K562 (cell line): ENCODE results near the gene ANKRD27. TPM values are rescaled to one million over a fixed set of nuclear protein-coding genes. Genes with fewer than 3 reads are reported as not detected.
A peak's percentile ranks its signal among the peaks of the same experiment; 100 is the strongest.

ENCODE experiments used
- BRD4 ChIP-seq: fragments of 200-600 bp; sonication (generic); IDR thresholded peaks from 2 replicates; pipeline ENCODE4 v1.6.1; 2017; ENCODE audit warnings: inconsistent platforms
- ELF4 ChIP-seq: fragments of 450-650 bp; formaldehyde crosslinking; IDR thresholded peaks from 2 replicates; pipeline ENCODE4 v1.4.0; 2022; ENCODE audit warnings: missing genetic modification characterization
- EP300 ChIP-seq: IDR thresholded peaks from 2 replicates; pipeline ENCODE4 v1.6.1; 2012; ENCODE audit warnings: low read length, improper control_type of control experiment
- FUS ChIP-seq: fragments of 200-400 bp; formaldehyde crosslinking; optimal IDR thresholded peaks from 2 replicates; pipeline ENCODE3; 2017; ENCODE audit warnings: low read depth, low read length
- HNRNPH1 ChIP-seq: fragments of 200-400 bp; formaldehyde crosslinking; optimal IDR thresholded peaks from 2 replicates; pipeline ENCODE3; 2017; ENCODE audit warnings: low read depth, mild to moderate bottlenecking, low read length, moderate library complexity
- MED1 ChIP-seq: sonication (generic); formaldehyde crosslinking; IDR thresholded peaks from 2 replicates; pipeline ENCODE4 v1.8.1; 2023; ENCODE audit warnings: missing genetic modification reagents, borderline replicate concordance
- MEF2A ChIP-seq: IDR thresholded peaks from 2 replicates; pipeline ENCODE4 v1.6.1; 2011; ENCODE audit warnings: low read depth, mild to moderate bottlenecking, low read length, moderate library complexity; ENCODE audit not compliant: control insufficient read depth
- MEF2D ChIP-seq: conservative IDR thresholded peaks from 2 replicates; pipeline ENCODE4 v1.6.1; 2016; ENCODE audit warnings: low read depth, missing genetic modification characterization, missing compliant biosample characterization
- SP1 ChIP-seq: sonication (generic); formaldehyde crosslinking; IDR thresholded peaks from 2 replicates; pipeline ENCODE4 v1.8.1; 2022; ENCODE audit warnings: mild to moderate bottlenecking, missing genetic modification reagents
- SRSF7 ChIP-seq: fragments of 200-400 bp; formaldehyde crosslinking; optimal IDR thresholded peaks from 2 replicates; pipeline ENCODE3; 2017; ENCODE audit warnings: mild to moderate bottlenecking, low read depth, low read length
- ZNF589 ChIP-seq: fragments of 200-800 bp; sonication (Bioruptor generic); IDR thresholded peaks from 2 replicates; pipeline ENCODE4 v1.6.1; 2016; ENCODE audit warnings: low read depth, missing genetic modification characterization, missing compliant biosample characterization
- polyA plus RNA-seq, 8 experiments: library from polyadenylated mRNA; depleted of rRNA in 4 of 8; stranded (reverse) in 5 of 8; unstranded in 3 of 8; fragments of >200 nt; fragmentation: Nextera tagmentation in 2 of 8; fragmentation: Illumina TruSeq in 1 of 8; extraction: Ambion mirVana in 2 of 8; extraction: Trizol in 1 of 8; gene quantifications; 2 replicates each; pipeline versions ENCODE4 v1.2.1 to v1.2.3, GENCODE V29; 2011 to 2014; ENCODE audit warnings: inconsistent platforms in 1 of 8, missing spikeins in 1 of 8
- total RNA-seq, 7 experiments: library from RNA; depleted of rRNA in 6 of 7; stranded (reverse); fragments of >200 nt in 6 of 7; fragmentation: Illumina TruSeq in 2 of 7; extraction: Trizol in 2 of 7; gene quantifications; 2 replicates each; pipeline versions ENCODE4 v1.2.1 to v1.2.3, GENCODE V29; 2011 to 2021; ENCODE audit warnings: low replicate concordance in 1 of 7
- TF ChIP-seq, protein P1 (sequence below): sonication (generic); formaldehyde crosslinking; IDR thresholded peaks from 2 replicates; pipeline ENCODE4 v1.8.1; 2022; ENCODE audit warnings: missing genetic modification reagents
- TF ChIP-seq, protein P2 (sequence below), 2 experiments: fragments of 450-650 bp; conservative IDR thresholded peaks; 2 replicates each; pipeline ENCODE4 v1.6.1; 2017; ENCODE audit warnings: mild to moderate bottlenecking in 2 of 2, moderate library complexity in 2 of 2

The ANKRD27 gene
- total and polyA plus RNA-seq, 9 of the 15 experiments (the other 6 are each of a cell fraction or from before 2014, with no cell fraction given), result 5.3 to 71.3 (median 54.2) TPM

DNA sequence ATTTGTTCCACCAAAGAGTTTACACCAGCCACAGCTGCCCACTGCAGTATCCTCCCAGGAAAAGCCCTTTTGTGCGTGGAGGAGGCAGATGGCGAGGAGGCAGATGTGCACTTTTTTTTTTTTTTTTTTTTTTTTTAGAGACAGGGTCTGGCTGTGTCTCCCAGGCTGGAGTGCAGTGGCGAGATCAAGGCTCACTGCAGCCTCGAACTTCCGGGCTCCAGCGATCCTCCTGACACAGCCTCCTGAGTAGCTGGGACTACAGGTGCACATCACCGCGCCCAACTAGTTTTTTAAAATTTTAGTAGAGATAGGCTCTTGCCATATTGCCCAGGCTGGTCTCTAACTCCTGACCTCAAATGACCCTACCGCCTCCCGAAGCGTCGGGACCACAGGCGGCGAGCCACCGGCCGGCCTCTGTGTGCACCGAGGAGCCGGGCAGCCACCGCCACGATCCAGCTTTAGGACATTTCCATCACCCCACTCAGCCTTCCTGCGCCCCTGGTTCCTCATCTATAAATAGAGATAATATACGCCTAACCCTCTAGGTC, 94.6 kb downstream of the ANKRD27 start (continued):
- TF ChIP-seq SRSF7, result no peak
- peak; percentile 10; the same call in 1 of the 2 replicates for TF ChIP-seq SP1
- no peak for TF ChIP-seq MED1 (CRISPR knock-in tag)
- TF ChIP-seq MEF2A, result no peak; the same call in 1 of the 2 replicates
- TF ChIP-seq EP300, result no peak
- TF ChIP-seq ZNF589 (CRISPR knock-in tag), result no peak
- no peak for TF ChIP-seq HNRNPH1
- no peak for TF ChIP-seq FUS
- 0 out of 2 replicates have a peak, but pooled peaks have one; percentile 30 for TF ChIP-seq MEF2D
- TF ChIP-seq, protein P1, sequence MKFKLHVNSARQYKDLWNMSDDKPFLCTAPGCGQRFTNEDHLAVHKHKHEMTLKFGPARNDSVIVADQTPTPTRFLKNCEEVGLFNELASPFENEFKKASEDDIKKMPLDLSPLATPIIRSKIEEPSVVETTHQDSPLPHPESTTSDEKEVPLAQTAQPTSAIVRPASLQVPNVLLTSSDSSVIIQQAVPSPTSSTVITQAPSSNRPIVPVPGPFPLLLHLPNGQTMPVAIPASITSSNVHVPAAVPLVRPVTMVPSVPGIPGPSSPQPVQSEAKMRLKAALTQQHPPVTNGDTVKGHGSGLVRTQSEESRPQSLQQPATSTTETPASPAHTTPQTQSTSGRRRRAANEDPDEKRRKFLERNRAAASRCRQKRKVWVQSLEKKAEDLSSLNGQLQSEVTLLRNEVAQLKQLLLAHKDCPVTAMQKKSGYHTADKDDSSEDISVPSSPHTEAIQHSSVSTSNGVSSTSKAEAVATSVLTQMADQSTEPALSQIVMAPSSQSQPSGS (CRISPR knock-in tag), result no peak
- TF ChIP-seq, protein P2, sequence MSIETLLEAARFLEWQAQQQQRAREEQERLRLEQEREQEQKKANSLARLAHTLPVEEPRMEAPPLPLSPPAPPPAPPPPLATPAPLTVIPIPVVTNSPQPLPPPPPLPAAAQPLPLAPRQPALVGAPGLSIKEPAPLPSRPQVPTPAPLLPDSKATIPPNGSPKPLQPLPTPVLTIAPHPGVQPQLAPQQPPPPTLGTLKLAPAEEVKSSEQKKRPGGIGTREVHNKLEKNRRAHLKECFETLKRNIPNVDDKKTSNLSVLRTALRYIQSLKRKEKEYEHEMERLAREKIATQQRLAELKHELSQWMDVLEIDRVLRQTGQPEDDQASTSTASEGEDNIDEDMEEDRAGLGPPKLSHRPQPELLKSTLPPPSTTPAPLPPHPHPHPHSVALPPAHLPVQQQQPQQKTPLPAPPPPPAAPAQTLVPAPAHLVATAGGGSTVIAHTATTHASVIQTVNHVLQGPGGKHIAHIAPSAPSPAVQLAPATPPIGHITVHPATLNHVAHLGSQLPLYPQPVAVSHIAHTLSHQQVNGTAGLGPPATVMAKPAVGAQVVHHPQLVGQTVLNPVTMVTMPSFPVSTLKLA (conservative IDR thresholded peaks at IDR 0.05), result peak in 1 of 2 experiments; percentile 4; a peak in 1 of 4 replicates
- 0 out of 2 replicates have a peak, but pooled peaks have one; percentile 51 for TF ChIP-seq ELF4
- no peak for TF ChIP-seq BRD4
- TF ChIP-seq, all 486 proteins: peak for 17
